ENCODE data around the gene MTUS2. TPM values are rescaled to one million over a fixed set of nuclear protein-coding genes. Genes with fewer than 3 reads are reported as not detected.

Gene MTUS2
- total RNA-seq, 5 donors from 2014 or later (not counting 1 experiment from before 2014, with no cell fraction given) = 0.05 to 0.28 (median 0.12) TPM

DNA sequence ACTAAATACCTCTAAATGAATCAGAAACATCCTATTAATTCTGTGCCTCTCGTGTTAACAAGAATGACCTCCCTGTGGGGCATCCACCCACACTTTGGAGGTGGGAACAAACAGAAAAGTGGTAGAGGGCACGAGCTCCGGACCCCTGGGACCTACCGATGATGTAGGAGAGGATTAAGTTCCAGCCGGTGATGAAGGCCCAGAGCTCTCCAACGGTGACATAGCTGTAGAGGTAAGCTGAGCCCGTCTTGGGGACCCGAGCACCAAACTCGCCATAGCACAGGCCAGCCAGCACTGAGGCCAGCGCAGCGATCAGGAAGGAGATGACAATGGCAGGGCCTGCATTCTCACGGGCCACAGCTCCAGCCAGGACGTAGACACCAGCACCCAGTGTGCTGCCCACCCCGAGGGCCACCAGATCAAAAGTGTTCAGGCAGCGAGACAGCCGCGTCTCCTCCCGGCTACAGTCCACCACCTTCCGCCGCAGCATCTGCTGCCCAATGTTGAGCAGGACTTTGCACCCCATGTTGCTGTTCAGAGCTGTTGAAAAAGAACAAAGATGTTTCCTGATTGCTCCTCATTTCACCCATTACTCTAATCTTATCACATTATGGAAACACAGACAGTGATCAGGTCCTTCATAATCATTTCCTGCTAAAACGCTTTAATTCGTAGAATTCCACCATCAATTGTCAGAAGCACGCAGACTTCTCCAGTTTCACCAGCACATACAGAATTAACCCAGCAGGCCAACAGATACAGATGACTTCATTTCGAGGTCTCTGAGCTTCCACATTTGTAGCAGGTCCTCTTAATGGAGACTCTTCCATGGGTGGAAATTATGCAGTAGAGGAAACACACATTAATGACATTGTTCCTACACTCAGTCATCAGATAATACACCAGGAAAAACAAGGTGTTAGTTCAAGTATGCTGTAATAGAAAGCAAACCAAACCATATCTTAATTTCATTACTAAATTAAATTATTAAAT is 715.8 kb downstream of the MTUS2 start:
- ChIA-PET CTCF (no interaction called here), POLR2A (no interaction called here)
- Mint-ChIP-seq H3K36me3 (peaks cover 36% of the 10 kb centered on the region), H3K4me3 (no peak overlapping the region), H3K27me3 (no peaks in the 10 kb centered on the region), H3K27ac (no peak overlapping the region), H3K4me1 (peaks cover 14 to 18% (median 14%) of the 10 kb centered on the region in 3 donors), H3K9me3 (no peaks in the 10 kb centered on the region)
- ATAC-seq (replicated peaks in 1 of 4) = no peak
- Histone ChIP-seq H3K9me3 (no peaks in the 10 kb centered on the region), H3K27me3 (replicated peaks in 1 of 2; ENCODE audit: control insufficient read depth in 2 of 2, extremely low read depth in 1 of 2, insufficient read depth in 2 of 2, low read length in 1 of 2) (no peaks in the 10 kb centered on the region), H3K4me3 (ENCODE audit: control insufficient read depth in 1 of 2, extremely low read depth in 1 of 2, low read length in 1 of 2) (no peak overlapping the region), H3K4me1 (ENCODE audit: control insufficient read depth in 1 of 2, extremely low read depth in 1 of 2, insufficient read depth in 2 of 2, low read length in 2 of 2) (peaks cover 0 to 8% of the 10 kb centered on the region in 2 experiments), H3K36me3 (ENCODE audit: control insufficient read depth in 2 of 2, extremely low read depth in 1 of 2, insufficient read depth in 1 of 2, low read length in 1 of 2) (peaks cover 6 to 29% of the 10 kb centered on the region in 2 donors), H3K27ac (ENCODE audit: low read length) (no peak overlapping the region)
- 97% methylated on average over 21 of the region's 24 CpGs for WGBS (ENCODE audit: insufficient coverage)
- DNase-seq = no peak

DNA sequence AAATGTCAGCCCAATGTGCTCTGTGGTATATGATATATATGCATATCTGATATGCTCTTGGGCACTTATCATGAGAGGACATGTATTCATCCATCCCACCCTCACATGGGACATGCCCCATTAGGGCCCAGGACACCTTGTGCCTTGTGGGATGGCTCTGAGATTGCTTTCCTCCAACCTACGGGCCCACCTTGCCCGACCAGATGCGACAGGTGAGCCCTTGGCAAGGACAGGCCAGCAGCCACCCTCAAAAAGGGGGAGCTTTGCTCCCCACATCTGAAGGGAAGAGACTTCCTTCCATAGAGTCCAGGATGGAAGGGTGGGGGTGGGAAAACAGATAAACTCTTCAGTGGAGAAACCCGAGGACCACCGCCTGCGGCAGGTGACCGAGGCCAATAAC is 716.7 kb downstream of the MTUS2 start:
- ATAC-seq (replicated peaks in 1 of 4) (no peak), DNase-seq (no peak)
- Histone ChIP-seq H3K36me3 (ENCODE audit: control insufficient read depth in 2 of 2, extremely low read depth in 1 of 2, insufficient read depth in 1 of 2, low read length in 1 of 2) (peaks cover 6 to 24% of the 10 kb centered on the region in 2 donors), H3K27ac (ENCODE audit: low read length) (no peak overlapping the region), H3K27me3 (replicated peaks in 1 of 2; ENCODE audit: control insufficient read depth in 2 of 2, extremely low read depth in 1 of 2, insufficient read depth in 2 of 2, low read length in 1 of 2) (no peaks in the 10 kb centered on the region), H3K4me1 (ENCODE audit: control insufficient read depth in 1 of 2, extremely low read depth in 1 of 2, insufficient read depth in 2 of 2, low read length in 2 of 2) (peaks cover 0 to 8% of the 10 kb centered on the region in 2 experiments), H3K9me3 (no peaks in the 10 kb centered on the region), H3K4me3 (ENCODE audit: control insufficient read depth in 1 of 2, extremely low read depth in 1 of 2, low read length in 1 of 2) (no peak overlapping the region)
- ChIA-PET CTCF (no interaction called here), POLR2A (no interaction called here)
- no peaks in the 10 kb centered on the region for H3K9me3 Mint-ChIP-seq
- H3K27ac Mint-ChIP-seq = no peak overlapping the region
- H3K4me3 Mint-ChIP-seq = no peak overlapping the region
- WGBS (ENCODE audit: insufficient coverage) = no CpG with 5 or more reads among the region's 7 CpGs
- peaks cover 19 to 24% (median 19%) of the 10 kb centered on the region in 3 donors for H3K4me1 Mint-ChIP-seq
- H3K36me3 Mint-ChIP-seq = peaks cover 43% of the 10 kb centered on the region
- no peaks in the 10 kb centered on the region for H3K27me3 Mint-ChIP-seq

DNA sequence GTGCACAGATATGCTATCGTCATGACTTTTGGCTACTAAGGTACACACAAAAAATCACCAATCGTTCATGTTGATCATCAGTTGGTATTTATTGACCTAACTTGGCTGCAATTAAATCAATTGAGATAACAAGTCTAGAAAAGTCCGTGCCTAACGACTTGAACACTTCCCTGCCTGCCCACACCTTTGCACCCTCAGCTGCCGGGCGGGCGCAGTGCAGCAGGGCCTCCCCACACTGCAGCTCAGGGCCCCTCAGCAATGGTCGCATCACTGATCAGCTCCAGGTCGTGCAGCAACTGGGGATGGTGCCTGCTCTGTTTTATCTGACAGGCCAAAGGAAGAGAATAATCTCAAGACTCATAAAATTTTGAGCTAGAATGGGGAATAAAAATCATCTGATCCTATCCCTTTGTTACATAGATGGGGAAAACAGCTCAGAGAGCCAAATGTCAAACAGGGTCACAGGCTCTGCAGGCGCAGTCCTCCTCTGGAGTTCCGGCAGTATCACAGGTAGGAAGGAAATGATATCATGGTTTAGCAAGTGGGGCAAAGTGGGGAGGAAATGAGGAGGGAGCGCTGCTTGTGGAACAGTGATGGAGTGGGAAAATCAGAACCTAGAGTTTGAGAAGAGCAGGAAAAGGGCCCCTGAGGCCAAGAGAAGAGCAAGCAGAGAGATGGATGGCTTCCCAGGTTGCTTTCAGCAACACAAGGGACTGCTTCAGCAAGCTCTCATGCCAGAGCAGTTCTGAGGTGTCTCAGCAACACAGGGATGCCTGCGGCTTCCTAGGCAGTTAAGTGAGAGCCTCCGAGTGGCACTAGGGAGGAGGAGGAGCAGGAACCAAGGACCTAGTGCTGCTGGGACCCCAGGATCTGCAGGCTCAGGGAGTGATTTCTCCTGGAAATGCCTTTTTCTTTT is 717.9 kb downstream of the MTUS2 start:
- peaks cover 6 to 12% of the 10 kb centered on the region in 2 donors for H3K36me3 ChIP-seq (ENCODE audit: control insufficient read depth in 2 of 2, extremely low read depth in 1 of 2, insufficient read depth in 1 of 2, low read length in 1 of 2)
- 83% methylated on average over 9 of the region's 14 CpGs for WGBS (ENCODE audit: insufficient coverage)
- ATAC-seq (replicated peaks in 1 of 4) (no peak), DNase-seq (no peak)
- no peaks in the 10 kb centered on the region for H3K27me3 Mint-ChIP-seq
- ChIA-PET POLR2A (interaction anchor here in 1 of 2 donors (0.5 kb wide), 1 partner anchor 46 kb away, joined by 3 read pairs; no protein-coding TSS in a partner anchor), CTCF (no interaction called here)
- H3K36me3 Mint-ChIP-seq = peaks cover 36% of the 10 kb centered on the region
- H3K9me3 ChIP-seq = no peaks in the 10 kb centered on the region
- H3K27ac Mint-ChIP-seq = no peak overlapping the region
- peaks cover 0 to 8% of the 10 kb centered on the region in 2 experiments for H3K4me1 ChIP-seq (ENCODE audit: control insufficient read depth in 1 of 2, extremely low read depth in 1 of 2, insufficient read depth in 2 of 2, low read length in 2 of 2)
- no peaks in the 10 kb centered on the region for H3K27me3 ChIP-seq (replicated peaks in 1 of 2; ENCODE audit: control insufficient read depth in 2 of 2, extremely low read depth in 1 of 2, insufficient read depth in 2 of 2, low read length in 1 of 2)
- no peak overlapping the region for H3K4me3 ChIP-seq (ENCODE audit: control insufficient read depth in 1 of 2, extremely low read depth in 1 of 2, low read length in 1 of 2)
- H3K4me1 Mint-ChIP-seq = peaks cover 19 to 24% (median 19%) of the 10 kb centered on the region in 3 donors
- H3K9me3 Mint-ChIP-seq = no peaks in the 10 kb centered on the region
- H3K27ac ChIP-seq (ENCODE audit: low read length) = no peak overlapping the region
- no peak overlapping the region for H3K4me3 Mint-ChIP-seq

DNA sequence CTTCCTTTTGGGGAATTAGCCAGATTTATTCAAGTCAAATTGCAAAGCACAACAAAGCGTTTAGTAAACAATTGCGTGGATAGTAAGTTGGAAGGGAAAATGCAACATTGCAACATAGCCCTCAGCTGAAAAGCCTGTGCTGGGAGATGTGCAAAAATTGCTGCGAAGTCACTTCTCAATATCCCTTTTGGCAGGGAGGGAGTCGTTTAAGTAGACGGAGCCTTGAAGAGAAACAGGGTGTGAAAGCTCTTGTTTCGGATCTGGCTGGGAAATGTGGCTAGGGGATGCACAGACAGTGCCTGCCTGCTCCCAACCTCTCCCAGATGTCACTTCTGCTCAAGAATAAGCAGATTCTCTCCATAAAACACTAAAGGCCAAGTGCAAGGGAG is 718.5 kb downstream of the MTUS2 start:
- Histone ChIP-seq H3K4me1 (ENCODE audit: control insufficient read depth in 1 of 2, extremely low read depth in 1 of 2, insufficient read depth in 2 of 2, low read length in 2 of 2) (peaks cover 0 to 8% of the 10 kb centered on the region in 2 experiments), H3K9me3 (no peaks in the 10 kb centered on the region), H3K4me3 (ENCODE audit: control insufficient read depth in 1 of 2, extremely low read depth in 1 of 2, low read length in 1 of 2) (no peak overlapping the region), H3K27me3 (replicated peaks in 1 of 2; ENCODE audit: control insufficient read depth in 2 of 2, extremely low read depth in 1 of 2, insufficient read depth in 2 of 2, low read length in 1 of 2) (no peaks in the 10 kb centered on the region), H3K36me3 (ENCODE audit: control insufficient read depth in 2 of 2, extremely low read depth in 1 of 2, insufficient read depth in 1 of 2, low read length in 1 of 2) (peaks cover 7 to 12% of the 10 kb centered on the region in 2 donors), H3K27ac (ENCODE audit: low read length) (no peak overlapping the region)
- ATAC-seq (replicated peaks in 1 of 4) = no peak
- no peak for DNase-seq
- H3K4me3 Mint-ChIP-seq = no peak overlapping the region
- 100% methylated on average over 3 of the region's 6 CpGs for WGBS (ENCODE audit: insufficient coverage)
- H3K4me1 Mint-ChIP-seq = peaks cover 19 to 24% (median 22%) of the 10 kb centered on the region in 3 donors
- H3K27ac Mint-ChIP-seq = no peak overlapping the region
- POLR2A ChIA-PET = no interaction called here
- CTCF ChIA-PET = no interaction called here
- peaks cover 30% of the 10 kb centered on the region for H3K36me3 Mint-ChIP-seq
- no peaks in the 10 kb centered on the region for H3K27me3 Mint-ChIP-seq
- H3K9me3 Mint-ChIP-seq = no peaks in the 10 kb centered on the region

DNA sequence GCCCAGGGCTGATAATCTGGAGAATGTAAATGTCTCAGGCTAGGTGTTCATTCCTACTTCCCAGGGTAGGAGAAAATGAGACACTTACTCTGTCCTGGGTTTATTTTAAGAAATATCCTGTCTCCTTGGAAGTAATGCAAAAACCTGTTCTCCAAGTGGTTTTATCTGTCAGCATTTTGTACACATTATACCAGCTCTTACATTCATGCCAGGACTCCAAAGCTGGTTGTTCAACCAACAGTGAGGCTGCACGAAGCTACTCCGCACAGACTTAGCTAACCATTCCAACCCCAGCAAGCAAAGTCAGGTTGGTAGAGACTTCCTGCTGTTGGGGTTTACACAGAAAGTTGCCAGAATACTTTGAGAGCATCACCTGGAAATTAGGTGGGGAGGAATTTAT is 719.7 kb downstream of the MTUS2 start:
- Mint-ChIP-seq H3K9me3 (no peaks in the 10 kb centered on the region), H3K4me1 (peaks cover 23 to 29% (median 26%) of the 10 kb centered on the region in 3 donors), H3K4me3 (no peak overlapping the region), H3K27me3 (no peaks in the 10 kb centered on the region), H3K27ac (no peak overlapping the region), H3K36me3 (peaks cover 23% of the 10 kb centered on the region)
- POLR2A ChIA-PET = no interaction called here
- H3K4me1 ChIP-seq (ENCODE audit: control insufficient read depth in 1 of 2, extremely low read depth in 1 of 2, insufficient read depth in 2 of 2, low read length in 2 of 2) = peaks cover 0 to 8% of the 10 kb centered on the region in 2 experiments
- peaks cover 6 to 7% of the 10 kb centered on the region in 2 donors for H3K36me3 ChIP-seq (ENCODE audit: control insufficient read depth in 2 of 2, extremely low read depth in 1 of 2, insufficient read depth in 1 of 2, low read length in 1 of 2)
- H3K9me3 ChIP-seq = no peaks in the 10 kb centered on the region
- no peak overlapping the region for H3K4me3 ChIP-seq (ENCODE audit: control insufficient read depth in 1 of 2, extremely low read depth in 1 of 2, low read length in 1 of 2)
- DNase-seq (no peak), ATAC-seq (replicated peaks in 1 of 4) (no peak)
- H3K27ac ChIP-seq (ENCODE audit: low read length) = no peak overlapping the region
- H3K27me3 ChIP-seq (replicated peaks in 1 of 2; ENCODE audit: control insufficient read depth in 2 of 2, extremely low read depth in 1 of 2, insufficient read depth in 2 of 2, low read length in 1 of 2) = no peaks in the 10 kb centered on the region
- CTCF ChIA-PET = no interaction called here
- no CpG with 5 or more reads among the region's 2 CpGs for WGBS (ENCODE audit: insufficient coverage)

DNA sequence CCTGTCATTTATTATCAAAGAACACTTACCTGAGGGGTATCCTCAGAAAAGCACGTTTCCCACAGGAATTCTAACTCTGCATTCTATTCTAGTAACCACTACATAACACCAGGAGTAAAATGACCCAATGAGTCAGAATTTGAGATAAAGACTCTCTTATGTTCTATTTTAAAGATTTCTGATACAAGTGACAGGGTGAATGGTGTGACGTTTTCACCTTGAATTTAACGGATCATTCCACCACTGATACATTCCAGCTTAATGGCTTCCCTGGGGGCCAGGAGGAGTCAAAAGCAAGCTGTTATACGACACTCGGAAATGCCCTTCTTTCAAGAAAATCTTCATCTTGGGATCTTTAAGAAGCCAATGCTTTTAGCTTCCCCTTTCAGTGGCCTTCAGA is 720.2 kb downstream of the MTUS2 start:
- Histone ChIP-seq H3K4me1 (ENCODE audit: control insufficient read depth in 1 of 2, extremely low read depth in 1 of 2, insufficient read depth in 2 of 2, low read length in 2 of 2) (peaks cover 0 to 8% of the 10 kb centered on the region in 2 experiments), H3K4me3 (ENCODE audit: control insufficient read depth in 1 of 2, extremely low read depth in 1 of 2, low read length in 1 of 2) (no peak overlapping the region), H3K9me3 (no peaks in the 10 kb centered on the region), H3K27ac (ENCODE audit: low read length) (no peak overlapping the region), H3K27me3 (replicated peaks in 1 of 2; ENCODE audit: control insufficient read depth in 2 of 2, extremely low read depth in 1 of 2, insufficient read depth in 2 of 2, low read length in 1 of 2) (no peaks in the 10 kb centered on the region), H3K36me3 (ENCODE audit: control insufficient read depth in 2 of 2, extremely low read depth in 1 of 2, insufficient read depth in 1 of 2, low read length in 1 of 2) (peaks cover 6 to 7% of the 10 kb centered on the region in 2 donors)
- Mint-ChIP-seq H3K27me3 (no peaks in the 10 kb centered on the region), H3K4me3 (no peak overlapping the region), H3K36me3 (peaks cover 25% of the 10 kb centered on the region), H3K9me3 (no peaks in the 10 kb centered on the region), H3K4me1 (peaks cover 27 to 31% (median 28%) of the 10 kb centered on the region in 3 donors), H3K27ac (no peak overlapping the region)
- POLR2A ChIA-PET = no interaction called here
- ATAC-seq (replicated peaks in 1 of 4) (no peak), DNase-seq (no peak)
- 67% methylated on average over 2 of the region's 5 CpGs for WGBS (ENCODE audit: insufficient coverage)
- CTCF ChIA-PET = no interaction called here

Data from T-cell (primary cell).